ENCODE data around the gene SLC25A21. TPM values are rescaled to one million over a fixed set of nuclear protein-coding genes. Genes with fewer than 3 reads are reported as not detected.

The SLC25A21 gene
- total RNA-seq, 1 donor from 2014 or later: 1.8 TPM

GRCh38 chr14:36647824-36648753 is 524.3 kb downstream of the SLC25A21 start:
- DNase-seq: no peak

GRCh38 chr14:36647417-36647823 is 525.0 kb downstream of the SLC25A21 start:
- DNase-seq: no peak

GRCh38 chr14:36646664-36647416 is 525.6 kb downstream of the SLC25A21 start:
- no peak for DNase-seq

- no peak for DNase-seq
These were observed 538.8 kb downstream of the SLC25A21 start for GRCh38 chr14:36633580-36633979.

Small RNAs within 50 kb of the gene (small RNA-seq; reads per million reads assigned to genes)
- gene MIR4503 (ENCODE audit: low replicate concordance): not detected
- gene RNU6-273P (ENCODE audit: low replicate concordance): not detected

Other genes starting within 250 kb of the SLC25A21 start
- 17.3 TPM for gene MIPOL1, start 25.3 kb upstream of the SLC25A21 start, total RNA-seq

Measured in skin of body (tissue), 3 donors.